ENCODE data around the gene LDLRAD4.

Gene LDLRAD4

DNA sequence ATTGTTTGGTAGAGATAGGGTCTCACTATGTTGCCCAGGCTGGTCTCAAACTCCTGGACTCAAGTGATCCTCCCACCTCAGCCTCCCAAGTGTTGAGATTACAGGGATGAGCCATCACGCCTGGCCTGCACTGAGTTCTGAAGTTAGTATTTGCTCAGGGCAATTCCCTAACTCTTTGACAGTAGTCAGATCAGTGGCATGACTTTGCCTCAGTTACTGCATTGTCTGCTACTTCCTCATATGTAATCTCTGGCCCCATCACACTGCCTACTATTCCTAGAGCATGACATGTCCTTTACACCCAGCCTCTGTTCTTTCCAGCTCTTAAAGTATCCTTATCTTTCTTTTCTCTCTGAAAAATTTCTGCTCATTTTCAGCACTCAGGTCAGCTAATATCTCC, 193.5 kb downstream of the LDLRAD4 start:
- Histone ChIP-seq H3K36me3 (ENCODE audit: control insufficient read depth, insufficient read depth, low read length, severe bottlenecking) (no peaks in the 10 kb centered on the region), H3K4me1 (ENCODE audit: control insufficient read depth, insufficient read depth, low read length) (no peaks in the 10 kb centered on the region), H3K9ac (ENCODE audit: low read length) (no peak overlapping the region), H3K9me3 (ENCODE audit: control insufficient read depth, low read length) (peaks cover 13% of the 10 kb centered on the region), H3K27me3 (replicated peaks; ENCODE audit: control insufficient read depth, insufficient read depth, low read length) (no peaks in the 10 kb centered on the region), H3K4me3 (ENCODE audit: low read length) (no peak overlapping the region)
- no peak for DNase-seq (ENCODE audit: low read depth)

DNA sequence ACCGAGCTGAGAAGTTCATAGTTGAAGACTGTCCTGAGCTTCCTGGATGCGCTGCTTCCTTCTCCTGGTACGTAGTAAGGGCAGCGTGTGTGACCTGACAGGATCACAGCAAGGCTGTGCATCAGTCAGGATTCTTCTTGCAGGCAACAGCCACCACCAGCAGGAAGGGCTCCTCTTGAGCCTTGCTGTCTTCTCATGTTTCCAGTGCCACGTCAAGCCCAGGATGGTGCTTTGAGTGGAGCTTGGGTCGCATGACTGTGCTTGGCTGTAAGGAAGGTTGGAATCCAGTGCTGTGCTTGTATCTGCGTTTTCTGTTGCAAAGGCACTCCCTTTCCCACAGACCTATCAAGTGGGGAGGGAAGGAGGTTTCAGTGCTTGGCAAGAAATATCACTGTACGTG, 194.3 kb downstream of the LDLRAD4 start:
- no peak overlapping the region for H3K4me3 ChIP-seq (ENCODE audit: low read length)

DNA sequence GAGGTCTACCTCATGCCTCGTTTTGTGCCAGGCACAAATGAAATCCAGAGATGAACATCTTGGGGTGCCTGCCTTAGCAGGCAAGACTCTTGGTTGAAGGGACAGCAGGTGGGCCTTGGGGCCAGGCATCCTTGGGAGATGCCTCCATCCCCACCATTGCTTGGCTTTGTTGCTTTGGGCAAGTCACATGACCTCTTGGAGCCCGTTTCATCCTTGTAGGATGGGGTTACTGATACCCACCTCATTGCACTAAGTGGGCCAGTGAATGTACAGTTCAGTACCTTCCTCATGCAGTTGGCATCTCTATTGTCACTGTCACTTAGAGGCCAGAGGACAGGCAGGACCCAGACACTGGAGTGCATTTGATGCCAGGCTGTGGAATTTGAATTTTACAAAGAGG, 195.5 kb downstream of the LDLRAD4 start:
- Histone ChIP-seq H3K4me3 (ENCODE audit: low read length) (no peak overlapping the region), H3K9ac (ENCODE audit: low read length) (no peak overlapping the region), H3K27me3 (replicated peaks; ENCODE audit: control insufficient read depth, insufficient read depth, low read length) (no peaks in the 10 kb centered on the region), H3K4me1 (ENCODE audit: control insufficient read depth, insufficient read depth, low read length) (peaks cover 7% of the 10 kb centered on the region), H3K36me3 (ENCODE audit: control insufficient read depth, insufficient read depth, low read length, severe bottlenecking) (no peaks in the 10 kb centered on the region), H3K9me3 (ENCODE audit: control insufficient read depth, low read length) (peaks cover 13% of the 10 kb centered on the region)
- no peak for DNase-seq (ENCODE audit: low read depth)

More for the DNA sequence above, 194.3 kb downstream of the LDLRAD4 start:
- Histone ChIP-seq H3K36me3 (ENCODE audit: control insufficient read depth, insufficient read depth, low read length, severe bottlenecking) (no peaks in the 10 kb centered on the region), H3K9ac (ENCODE audit: low read length) (no peak overlapping the region), H3K27me3 (replicated peaks; ENCODE audit: control insufficient read depth, insufficient read depth, low read length) (no peaks in the 10 kb centered on the region), H3K9me3 (ENCODE audit: control insufficient read depth, low read length) (peaks cover 13% of the 10 kb centered on the region), H3K4me1 (ENCODE audit: control insufficient read depth, insufficient read depth, low read length) (no peaks in the 10 kb centered on the region)
- no peak for DNase-seq (ENCODE audit: low read depth)

DNA sequence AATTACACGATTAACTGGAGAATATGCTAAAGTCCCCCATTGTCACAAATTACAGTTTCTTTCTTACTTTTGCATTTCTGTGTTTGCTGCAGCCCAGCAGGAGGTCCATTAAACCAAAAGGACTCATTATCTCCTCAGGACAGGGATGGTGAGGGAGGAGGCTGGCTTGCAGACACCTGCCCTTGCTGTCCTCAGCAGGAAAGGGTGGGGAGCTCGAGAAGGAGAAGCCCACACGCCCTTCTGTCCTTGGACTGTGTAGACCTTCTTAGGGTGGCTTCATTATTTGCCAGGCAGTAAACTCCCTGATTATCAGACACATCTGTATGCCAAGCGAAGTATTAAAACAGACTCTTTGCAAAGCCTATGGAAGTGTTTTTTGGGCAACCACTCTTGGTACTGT, 196.0 kb downstream of the LDLRAD4 start:
- Histone ChIP-seq H3K27me3 (replicated peaks; ENCODE audit: control insufficient read depth, insufficient read depth, low read length) (no peaks in the 10 kb centered on the region), H3K36me3 (ENCODE audit: control insufficient read depth, insufficient read depth, low read length, severe bottlenecking) (no peaks in the 10 kb centered on the region), H3K9ac (ENCODE audit: low read length) (no peak overlapping the region), H3K9me3 (ENCODE audit: control insufficient read depth, low read length) (peaks cover 13% of the 10 kb centered on the region), H3K4me1 (ENCODE audit: control insufficient read depth, insufficient read depth, low read length) (peaks cover 7% of the 10 kb centered on the region), H3K4me3 (ENCODE audit: low read length) (no peak overlapping the region)
- DNase-seq (ENCODE audit: low read depth), result no peak

DNA sequence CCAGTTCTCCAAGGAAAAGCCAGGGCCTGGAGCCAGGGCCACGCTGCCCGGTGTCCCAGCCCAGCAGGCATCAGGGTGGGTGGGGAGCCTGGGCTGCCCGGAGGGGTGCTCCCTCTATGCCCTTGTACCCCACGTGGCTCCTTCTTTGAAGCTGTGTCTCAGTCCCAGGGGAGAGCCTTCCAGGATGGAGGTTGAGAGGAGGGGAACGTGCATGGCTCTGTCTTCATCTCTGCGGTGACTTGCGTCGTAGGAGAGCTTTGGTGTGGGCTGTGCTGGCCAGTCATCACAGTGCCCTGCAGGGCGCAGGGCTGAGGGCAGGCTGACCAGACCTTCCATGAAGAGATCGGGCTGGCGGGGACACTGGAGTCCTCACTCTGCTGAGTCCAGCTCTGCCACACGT, 197.2 kb downstream of the LDLRAD4 start:
- Histone ChIP-seq H3K9ac (ENCODE audit: low read length) (no peak overlapping the region), H3K9me3 (ENCODE audit: control insufficient read depth, low read length) (peaks cover 13% of the 10 kb centered on the region), H3K36me3 (ENCODE audit: control insufficient read depth, insufficient read depth, low read length, severe bottlenecking) (no peaks in the 10 kb centered on the region), H3K4me3 (ENCODE audit: low read length) (no peak overlapping the region), H3K4me1 (ENCODE audit: control insufficient read depth, insufficient read depth, low read length) (peaks cover 7% of the 10 kb centered on the region), H3K27me3 (replicated peaks; ENCODE audit: control insufficient read depth, insufficient read depth, low read length) (no peaks in the 10 kb centered on the region)
- no peak for DNase-seq (ENCODE audit: low read depth)

DNA sequence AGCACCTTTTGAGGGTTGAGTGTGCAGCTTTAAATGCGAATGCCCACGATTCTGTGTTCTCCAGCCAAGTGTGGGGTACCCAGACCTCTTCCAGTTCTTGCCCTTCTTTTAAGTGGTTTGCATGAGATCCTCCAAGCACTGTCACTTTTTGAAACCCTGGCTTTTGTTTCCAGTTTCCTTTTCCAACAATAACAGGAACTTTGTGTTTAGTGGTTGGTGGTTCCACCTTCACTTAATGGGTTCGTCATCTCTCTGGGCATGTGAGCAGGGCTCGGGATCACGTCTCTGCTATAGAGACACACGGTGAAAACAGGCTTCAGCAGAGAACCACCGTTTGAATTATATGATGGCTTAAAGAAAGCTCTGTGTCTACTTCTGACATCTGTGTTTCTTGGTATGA, 197.6 kb downstream of the LDLRAD4 start:
- Histone ChIP-seq H3K27me3 (replicated peaks; ENCODE audit: control insufficient read depth, insufficient read depth, low read length) (no peaks in the 10 kb centered on the region), H3K9ac (ENCODE audit: low read length) (no peak overlapping the region), H3K36me3 (ENCODE audit: control insufficient read depth, insufficient read depth, low read length, severe bottlenecking) (no peaks in the 10 kb centered on the region), H3K9me3 (ENCODE audit: control insufficient read depth, low read length) (peaks cover 13% of the 10 kb centered on the region), H3K4me1 (ENCODE audit: control insufficient read depth, insufficient read depth, low read length) (peaks cover 7% of the 10 kb centered on the region), H3K4me3 (ENCODE audit: low read length) (no peak overlapping the region)
- no peak for DNase-seq (ENCODE audit: low read depth)

DNA sequence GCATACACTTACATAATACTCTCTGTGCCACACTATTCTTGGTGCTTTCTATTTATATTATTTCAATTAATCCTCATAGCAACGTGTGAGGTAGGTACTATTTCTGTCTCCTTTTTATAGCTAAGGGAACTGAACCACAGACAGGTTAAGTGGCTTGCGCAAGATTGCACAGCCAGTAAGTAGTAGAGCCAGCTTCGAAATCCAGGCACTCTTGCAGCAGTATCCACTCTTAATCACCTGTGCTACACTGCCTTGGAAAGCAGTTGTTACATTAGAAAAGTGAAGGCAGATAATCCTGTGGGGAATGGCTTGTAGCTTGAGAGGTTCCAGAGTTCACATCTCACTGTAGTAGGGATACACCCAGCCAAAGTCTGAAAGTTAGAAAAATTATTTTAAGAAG, 198.3 kb downstream of the LDLRAD4 start:
- no peaks in the 10 kb centered on the region for H3K36me3 ChIP-seq (ENCODE audit: control insufficient read depth, insufficient read depth, low read length, severe bottlenecking)
- H3K9me3 ChIP-seq (ENCODE audit: control insufficient read depth, low read length), result peaks cover 11% of the 10 kb centered on the region
- H3K4me3 ChIP-seq (ENCODE audit: low read length), result no peak overlapping the region
- no peak for DNase-seq (ENCODE audit: low read depth)
- H3K4me1 ChIP-seq (ENCODE audit: control insufficient read depth, insufficient read depth, low read length), result peaks cover 7% of the 10 kb centered on the region
- no peak overlapping the region for H3K9ac ChIP-seq (ENCODE audit: low read length)
- H3K27me3 ChIP-seq (replicated peaks; ENCODE audit: control insufficient read depth, insufficient read depth, low read length), result no peaks in the 10 kb centered on the region

DNA sequence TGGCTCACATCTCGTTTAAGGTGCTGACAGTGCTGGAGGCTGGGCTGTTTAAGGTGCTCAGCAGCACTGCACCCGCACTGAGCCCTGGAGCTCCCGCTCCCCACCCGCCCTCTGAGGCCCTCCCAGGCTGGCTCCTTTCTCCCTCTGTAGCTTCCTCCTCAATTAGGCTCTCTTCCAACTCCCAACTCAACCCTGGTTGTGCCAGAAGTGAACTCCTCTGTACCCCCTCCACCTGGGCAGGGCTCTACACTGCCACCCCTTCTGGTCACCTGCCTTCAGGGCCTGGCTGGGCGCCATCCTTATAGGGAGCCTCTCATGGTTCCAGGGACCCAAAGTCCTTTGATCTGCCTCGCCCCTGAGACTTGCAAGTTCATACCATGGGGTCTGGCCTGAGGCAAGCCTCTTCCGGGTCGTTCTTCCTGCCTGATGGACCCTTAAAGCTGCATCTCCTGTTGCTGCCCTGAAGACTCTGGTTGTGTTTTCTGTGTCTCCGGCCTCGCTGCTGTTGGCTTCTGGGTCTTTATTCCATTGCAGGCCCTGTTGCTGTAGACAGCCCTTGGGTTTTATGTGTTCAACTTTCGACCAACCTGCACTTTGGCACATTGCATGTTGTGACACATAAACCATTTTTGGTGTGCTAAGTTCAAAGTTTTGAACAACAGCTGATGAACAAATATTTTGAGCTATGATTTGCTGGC, 199.6 kb downstream of the LDLRAD4 start:
- H3K36me3 ChIP-seq (ENCODE audit: control insufficient read depth, insufficient read depth, low read length, severe bottlenecking), result no peaks in the 10 kb centered on the region
- no peak for DNase-seq (ENCODE audit: low read depth)
- no peak overlapping the region for H3K4me3 ChIP-seq (ENCODE audit: low read length)
- peaks cover 7% of the 10 kb centered on the region for H3K4me1 ChIP-seq (ENCODE audit: control insufficient read depth, insufficient read depth, low read length)
- H3K27me3 ChIP-seq (replicated peaks; ENCODE audit: control insufficient read depth, insufficient read depth, low read length), result no peaks in the 10 kb centered on the region
- H3K9me3 ChIP-seq (ENCODE audit: control insufficient read depth, low read length), result peaks cover under 1% of the 10 kb centered on the region
- no peak overlapping the region for H3K9ac ChIP-seq (ENCODE audit: low read length)

DNA sequence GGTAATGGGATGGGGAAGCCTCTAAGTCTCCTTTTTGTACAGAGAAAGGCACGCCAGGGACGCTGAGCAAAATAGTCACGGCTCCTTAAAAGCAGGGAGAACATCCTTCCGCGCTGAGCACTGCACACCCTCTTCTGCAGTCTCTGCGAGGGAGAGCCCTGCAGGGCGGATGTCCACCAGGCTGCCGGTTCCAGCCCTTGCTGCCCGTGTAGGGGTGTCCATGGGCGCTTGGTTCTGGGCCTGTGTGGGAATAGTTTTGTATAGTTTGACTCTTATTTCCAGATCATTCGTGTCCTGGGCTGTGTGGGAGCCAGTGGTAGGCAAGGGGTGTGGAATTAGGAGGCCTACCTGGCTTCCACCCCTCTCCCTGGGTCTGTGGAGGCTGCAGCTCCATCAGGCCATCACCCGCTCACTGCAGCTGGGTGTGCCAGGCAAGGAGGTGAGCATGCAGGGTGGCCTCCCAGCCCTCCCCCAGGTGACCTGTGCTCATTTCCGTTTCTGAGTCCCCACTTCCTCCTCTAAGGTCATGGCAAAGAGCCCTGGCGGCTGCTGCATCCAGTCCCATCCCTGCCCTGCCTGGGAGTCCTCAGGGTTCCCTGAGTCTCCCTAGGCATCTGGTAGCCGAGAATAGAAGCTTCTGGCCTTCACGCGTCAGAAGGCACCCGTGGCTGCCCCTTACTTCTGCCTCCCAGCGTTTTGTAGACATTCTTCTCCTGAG, 202.6 kb downstream of the LDLRAD4 start:
- Histone ChIP-seq H3K4me3 (ENCODE audit: low read length) (no peak overlapping the region), H3K27me3 (replicated peaks; ENCODE audit: control insufficient read depth, insufficient read depth, low read length) (peaks cover 5% of the 10 kb centered on the region), H3K4me1 (ENCODE audit: control insufficient read depth, insufficient read depth, low read length) (peaks cover 7% of the 10 kb centered on the region), H3K9me3 (ENCODE audit: control insufficient read depth, low read length) (no peaks in the 10 kb centered on the region), H3K36me3 (ENCODE audit: control insufficient read depth, insufficient read depth, low read length, severe bottlenecking) (no peaks in the 10 kb centered on the region), H3K9ac (ENCODE audit: low read length) (no peak overlapping the region)
- no peak for DNase-seq (ENCODE audit: low read depth)

DNA sequence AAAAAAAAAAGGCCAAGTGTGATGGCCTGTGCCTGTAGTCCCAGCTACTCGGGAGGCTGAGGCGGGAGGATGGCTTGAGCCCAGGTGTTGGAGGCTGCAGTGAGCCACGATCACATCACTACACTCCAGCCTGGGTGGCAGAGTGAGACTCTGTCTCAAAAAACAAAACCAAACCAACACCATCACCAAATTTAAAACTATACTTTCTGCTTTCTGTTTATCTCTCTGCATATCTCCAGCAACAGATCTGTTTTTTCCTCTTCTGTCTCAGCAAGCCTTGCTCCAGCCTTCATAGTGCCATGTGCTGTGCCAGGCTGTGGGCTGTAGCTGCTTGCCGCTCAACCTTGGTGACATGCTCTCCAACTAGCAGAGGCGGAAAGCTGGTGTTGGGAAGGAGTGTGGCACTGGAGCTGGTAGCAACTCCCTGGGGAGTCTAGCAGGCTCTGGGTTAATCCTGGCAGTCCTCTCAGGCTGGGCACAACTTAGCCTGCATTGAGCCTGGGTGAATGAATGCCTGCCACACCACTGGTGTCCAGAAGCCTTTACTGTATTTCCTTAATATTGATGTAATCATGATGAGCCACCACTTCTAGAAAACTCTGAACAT, 204.1 kb downstream of the LDLRAD4 start:
- H3K36me3 ChIP-seq (ENCODE audit: control insufficient read depth, insufficient read depth, low read length, severe bottlenecking), result no peaks in the 10 kb centered on the region
- no peaks in the 10 kb centered on the region for H3K9me3 ChIP-seq (ENCODE audit: control insufficient read depth, low read length)
- peaks cover 7% of the 10 kb centered on the region for H3K4me1 ChIP-seq (ENCODE audit: control insufficient read depth, insufficient read depth, low read length)
- DNase-seq (ENCODE audit: low read depth), result no peak
- H3K27me3 ChIP-seq (replicated peaks; ENCODE audit: control insufficient read depth, insufficient read depth, low read length), result peaks cover 7% of the 10 kb centered on the region
- H3K4me3 ChIP-seq (ENCODE audit: low read length), result no peak overlapping the region
- no peak overlapping the region for H3K9ac ChIP-seq (ENCODE audit: low read length)

DNA sequence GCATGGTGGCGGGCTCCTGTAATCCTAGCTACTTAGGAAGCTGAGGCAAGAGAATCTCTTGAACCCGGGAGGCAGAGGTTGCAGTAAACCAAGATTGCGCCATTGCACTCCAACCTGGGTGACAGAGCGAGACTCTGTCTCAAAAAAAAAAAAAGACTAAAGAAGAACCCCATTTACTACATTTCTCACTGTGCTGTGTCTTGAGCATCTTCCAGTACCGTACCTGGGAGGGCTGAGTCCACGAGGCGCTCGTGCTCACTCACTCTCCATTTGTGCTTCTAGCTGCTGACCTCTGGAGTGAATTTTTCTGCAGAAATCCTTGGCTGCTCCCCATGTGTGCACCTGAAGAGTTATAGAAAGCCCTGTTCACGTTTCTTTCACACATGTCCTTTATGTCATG, 204.8 kb downstream of the LDLRAD4 start:
- no peak overlapping the region for H3K4me3 ChIP-seq (ENCODE audit: low read length)
- H3K4me1 ChIP-seq (ENCODE audit: control insufficient read depth, insufficient read depth, low read length), result peaks cover 5% of the 10 kb centered on the region
- no peaks in the 10 kb centered on the region for H3K36me3 ChIP-seq (ENCODE audit: control insufficient read depth, insufficient read depth, low read length, severe bottlenecking)
- no peak overlapping the region for H3K9ac ChIP-seq (ENCODE audit: low read length)
- no peaks in the 10 kb centered on the region for H3K9me3 ChIP-seq (ENCODE audit: control insufficient read depth, low read length)
- no peak for DNase-seq (ENCODE audit: low read depth)
- peaks cover 7% of the 10 kb centered on the region for H3K27me3 ChIP-seq (replicated peaks; ENCODE audit: control insufficient read depth, insufficient read depth, low read length)

All from adipocyte (in vitro differentiated cells).